H1 (cell line): Measurements from ENCODE around the gene KDM1A. TPM values are rescaled to one million over a fixed set of nuclear protein-coding genes. Genes with fewer than 3 reads are reported as not detected.

ENCODE experiments used
- CTCF ChIA-PET: fragments of 300-600 bp; sonication (Branson Sonifier 250); formaldehyde crosslinking; loops from one replicate; lab custom pipeline; 2021; ENCODE audit not compliant: partially characterized antibody; lab: Charles Lee
- POLR2A ChIA-PET: fragments of 300-600 bp; sonication (Branson Sonifier 250); formaldehyde crosslinking; loops from one replicate; lab custom pipeline; 2021; ENCODE audit warnings: inconsistent platforms; ENCODE audit not compliant: partially characterized antibody; lab: Charles Lee
- DNase-seq, 2 experiments: peaks; one replicate each; pipeline versions ENCODE4 v3.0.0 to v3.0.0-alpha.2; 2010 to 2022; ENCODE audit warnings: low spot score in 2 of 2, low read depth in 1 of 2, mixed read lengths in 1 of 2
- FAIRE-seq: peaks from 2 replicates; lab custom pipeline; 2011; peaks lifted over from hg19 to GRCh38; lab: Jason Lieb, UNC
- H2AFZ ChIP-seq: 2 replicates; pipeline ENCODE4 v1.8.1; 2012; ENCODE audit warnings: low read length, inconsistent platforms
- H2AK5ac ChIP-seq: 2 replicates; pipeline ENCODE4 v1.6.1; 2013; ENCODE audit warnings: low read depth, low read length
- H2BK120ac ChIP-seq: replicated peaks from 2 replicates; pipeline ENCODE3; 2013; ENCODE audit warnings: low read depth, low read length, inconsistent platforms
- H2BK12ac ChIP-seq: 2 replicates; pipeline ENCODE4 v1.6.1; 2013; ENCODE audit warnings: low read depth, low read length
- H2BK15ac ChIP-seq: 2 replicates; pipeline ENCODE4 v1.6.1; 2013; ENCODE audit warnings: low read length
- H2BK20ac ChIP-seq: 2 replicates; pipeline ENCODE4 v1.6.1; 2013; ENCODE audit warnings: low read length
- H2BK5ac ChIP-seq: 2 replicates; pipeline ENCODE4 v1.6.1; 2013; ENCODE audit warnings: low read depth, low read length
- H3K14ac ChIP-seq: 2 replicates; pipeline ENCODE4 v1.6.1; 2013; ENCODE audit warnings: inconsistent platforms; ENCODE audit not compliant: insufficient read length
- H3K18ac ChIP-seq: 2 replicates; pipeline ENCODE4 v1.6.1; 2013; ENCODE audit warnings: low read length; ENCODE audit errors: extremely low read depth
- H3K23ac ChIP-seq: 2 replicates; pipeline ENCODE4 v1.6.1; 2013; ENCODE audit warnings: inconsistent platforms; ENCODE audit not compliant: insufficient read length
- H3K23me2 ChIP-seq: 2 replicates; pipeline ENCODE4 v1.6.1; 2013; ENCODE audit warnings: low read depth, low read length
- H3K27ac ChIP-seq: 2 replicates; pipeline ENCODE4 v1.6.1; 2011; ENCODE audit warnings: low read depth, low read length, inconsistent platforms
- H3K27me3 ChIP-seq, 4 experiments: replicated peaks in 1 of 4; 1 replicate in 1 of 4; 2 replicates in 3 of 4; pipeline versions ENCODE4 v1.6.1 to v1.8.1; 2011 to 2013; ENCODE audit warnings: low read length in 3 of 4, mild to moderate bottlenecking in 3 of 4, inconsistent platforms in 2 of 4, mixed read lengths in 2 of 4, moderate library complexity in 1 of 4; ENCODE audit not compliant: control insufficient read depth in 3 of 4, insufficient read depth in 3 of 4; ENCODE audit errors: extremely low read depth in 1 of 4
- H3K36me3 ChIP-seq, 4 experiments: 2 replicates each; pipeline versions ENCODE4 v1.6.1 to v1.8.1; 2011 to 2013; ENCODE audit warnings: mild to moderate bottlenecking in 4 of 4, low read length in 3 of 4, moderate library complexity in 2 of 4, control low read depth in 1 of 4, inconsistent platforms in 1 of 4; ENCODE audit not compliant: insufficient read depth in 4 of 4, control insufficient read depth in 2 of 4
- H3K4ac ChIP-seq: replicated peaks from 2 replicates; pipeline ENCODE3; 2013; ENCODE audit warnings: low read length, low read depth, mixed read lengths, inconsistent platforms; ENCODE audit not compliant: insufficient read length
- H3K4me1 ChIP-seq, 4 experiments: replicated peaks in 1 of 4; 1 replicate in 1 of 4; 2 replicates in 3 of 4; pipeline versions ENCODE4 v1.6.1 to v1.8.1; 2011 to 2013; ENCODE audit warnings: low read length in 3 of 4, inconsistent platforms in 2 of 4, mixed read lengths in 1 of 4; ENCODE audit not compliant: insufficient read depth in 4 of 4, control insufficient read depth in 3 of 4
- H3K4me2 ChIP-seq, 2 experiments: 2 replicates each; pipeline versions ENCODE4 v1.6.1 to v1.8.1; 2011 to 2013; ENCODE audit warnings: low read depth in 2 of 2, low read length in 2 of 2, control low read depth in 1 of 2, inconsistent platforms in 1 of 2, mild to moderate bottlenecking in 1 of 2; ENCODE audit not compliant: insufficient read depth in 1 of 2
- H3K4me3 ChIP-seq, 4 experiments: fragments of 200-600, 300-600 bp in 1 of 4; sonication (generic), shearing (Covaris generic), sonication (Bioruptor Twin) in 1 of 4; 2 replicates each; pipeline versions ENCODE4 v1.5.1 to v1.8.1; 2011 to 2016; ENCODE audit warnings: low read length in 4 of 4, low read depth in 3 of 4, control low read depth in 2 of 4, inconsistent platforms in 2 of 4, mild to moderate bottlenecking in 2 of 4, mixed read lengths in 1 of 4, moderate library complexity in 1 of 4; ENCODE audit not compliant: insufficient read depth in 2 of 4; ENCODE audit errors: extremely low read depth in 1 of 4
- H3K56ac ChIP-seq: replicated peaks from 2 replicates; pipeline ENCODE3; 2013; ENCODE audit warnings: low read depth, mild to moderate bottlenecking, mixed read lengths, low read length, inconsistent platforms; ENCODE audit not compliant: insufficient read length
- H3K79me1 ChIP-seq: 2 replicates; pipeline ENCODE4 v1.6.1; 2013; ENCODE audit warnings: low read depth, low read length, control low read depth
- H3K79me2 ChIP-seq, 2 experiments: 2 replicates each; pipeline versions ENCODE4 v1.6.1 to v1.8.1; 2012 to 2013; ENCODE audit warnings: low read length in 2 of 2, mild to moderate bottlenecking in 2 of 2, inconsistent platforms in 1 of 2; ENCODE audit not compliant: insufficient read depth in 2 of 2, control insufficient read depth in 1 of 2
- H3K9ac ChIP-seq, 4 experiments: replicated peaks in 1 of 4; 1 replicate in 1 of 4; 2 replicates in 3 of 4; pipeline versions ENCODE4 v1.6.1 to v1.8.1; 2011 to 2013; ENCODE audit warnings: low read depth in 3 of 4, low read length in 3 of 4, control low read depth in 2 of 4, mild to moderate bottlenecking in 2 of 4, moderate library complexity in 2 of 4, inconsistent platforms in 1 of 4; ENCODE audit errors: extremely low read depth in 1 of 4
- H3K9me3 ChIP-seq, 2 experiments: 2 replicates each; pipeline versions ENCODE4 v1.6.1 to v1.8.1; 2012 to 2013; ENCODE audit warnings: mild to moderate bottlenecking in 2 of 2, moderate library complexity in 2 of 2, control low read depth in 1 of 2, inconsistent platforms in 1 of 2, low read depth in 1 of 2, low read length in 1 of 2, mixed read lengths in 1 of 2; ENCODE audit not compliant: insufficient read depth in 2 of 2
- H4K20me1 ChIP-seq, 2 experiments: replicated peaks in 1 of 2; 2 replicates each; pipeline versions ENCODE3 to v1.8.1; 2011 to 2013; ENCODE audit warnings: inconsistent platforms in 2 of 2, low read length in 2 of 2, mild to moderate bottlenecking in 1 of 2; ENCODE audit not compliant: insufficient read depth in 2 of 2, control insufficient read depth in 1 of 2
- H4K5ac ChIP-seq: 2 replicates; pipeline ENCODE4 v1.6.1; 2013; ENCODE audit warnings: low read length, low read depth, mixed read lengths, inconsistent platforms; ENCODE audit not compliant: insufficient read length
- H4K8ac ChIP-seq: 2 replicates; pipeline ENCODE4 v1.8.0; 2013; ENCODE audit warnings: mild to moderate bottlenecking, moderate library complexity, low read length, inconsistent platforms; ENCODE audit not compliant: insufficient read depth; ENCODE audit errors: extremely low read depth
- H4K91ac ChIP-seq: replicated peaks from 2 replicates; pipeline ENCODE3; 2013; ENCODE audit warnings: low read length, mixed read lengths, inconsistent platforms; ENCODE audit not compliant: insufficient read length
- ATF3 ChIP-seq: IDR thresholded peaks from 2 replicates; pipeline ENCODE4 v1.6.1; 2011; ENCODE audit warnings: low read depth, mild to moderate bottlenecking, low read length; ENCODE audit not compliant: insufficient read depth
- CEBPB ChIP-seq: IDR thresholded peaks from 2 replicates; pipeline ENCODE4 v1.6.1; 2012; ENCODE audit warnings: low read depth, low read length
- EP300 ChIP-seq, 2 experiments: IDR thresholded peaks; 1 replicate in 1 of 2; 2 replicates in 1 of 2; pipeline ENCODE4 v1.6.1; 2011 to 2012; ENCODE audit warnings: low read depth in 2 of 2, low read length in 2 of 2, mild to moderate bottlenecking in 2 of 2, borderline replicate concordance in 1 of 2, inconsistent platforms in 1 of 2, moderate library complexity in 1 of 2
- HDAC6 ChIP-seq: IDR thresholded peaks from one replicate; pipeline ENCODE4 v1.7.1; 2012; ENCODE audit warnings: low read depth, mild to moderate bottlenecking, inconsistent platforms, low read length, moderate library complexity
- JUN ChIP-seq: IDR thresholded peaks from 2 replicates; pipeline ENCODE4 v1.6.1; 2011; ENCODE audit warnings: low read depth, mild to moderate bottlenecking, improper control_type of control experiment, low read length
- PHF8 ChIP-seq: fragments of 200-600 bp; sonication (generic); conservative IDR thresholded peaks from 2 replicates; pipeline ENCODE4 v1.7.1; 2012; ENCODE audit warnings: low read depth, mild to moderate bottlenecking, inconsistent platforms, low read length, moderate library complexity
- SIX5 ChIP-seq: IDR thresholded peaks from 2 replicates; pipeline ENCODE4 v1.6.1; 2011; ENCODE audit warnings: mild to moderate bottlenecking, low read depth, low read length
- TBP ChIP-seq: IDR thresholded peaks from 2 replicates; pipeline ENCODE4 v1.6.1; 2011; ENCODE audit warnings: low read depth, low read length, improper control_type of control experiment
- TEAD4 ChIP-seq: IDR thresholded peaks from 2 replicates; pipeline ENCODE4 v1.6.1; 2012; ENCODE audit warnings: low read depth, low read length, inconsistent platforms, mixed read lengths
- WGBS, 2 experiments: shearing (Covaris generic) in 1 of 2; methylation state at CpG; one replicate each; pipeline versions ENCODE4 v1.1.6 to v1.1.7; 2013 to 2015; ENCODE audit warnings: low lambda C conversion rate in 2 of 2, mixed read lengths in 2 of 2, inconsistent platforms in 1 of 2, low coverage in 1 of 2, missing lambda C conversion rate in 1 of 2; ENCODE audit not compliant: insufficient replicate concordance in 2 of 2, insufficient coverage in 1 of 2, insufficient read length in 1 of 2; ENCODE audit errors: extremely low coverage in 1 of 2, missing lambda C conversion rate in 1 of 2; 5-methylcytosine and 5-hydroxymethylcytosine counted together
- polyA plus RNA-seq, 7 experiments: library from polyadenylated mRNA; depleted of rRNA in 3 of 7; stranded (reverse) in 5 of 7; unstranded in 2 of 7; fragments of >200 nt in 5 of 7; fragments of 200-250 nt in 2 of 7; gene quantifications; 1 replicate in 5 of 7; 2 replicates in 1 of 7; 4 replicates in 1 of 7; pipeline versions ENCODE4 v1.2.1 to v1.2.3, GENCODE V29; 2011 to 2013; ENCODE audit warnings: missing spikeins in 2 of 7, mixed read lengths in 2 of 7
- total RNA-seq: library from RNA; stranded (reverse); fragmentation: NEBNext Ultra II Directional; extraction: Animal tissue kit (Norgen Biotek cat#: 25700); gene quantifications from 2 replicates; pipeline ENCODE4 v1.2.1, GENCODE V29; 2021

The KDM1A gene
- total and polyA plus RNA-seq, 2 of the 8 experiments (the other 6 are each of a cell fraction or from before 2014, with no cell fraction given), result 216 to 275 TPM

- POLR2A ChIA-PET, result no interaction called here
- no peaks in the 10 kb centered on the region for H3K23me2 ChIP-seq
- H3K4ac ChIP-seq, result no peak overlapping the region
- H3K4me3 ChIP-seq, result no peak overlapping the region
- H3K4me2 ChIP-seq, result no peak overlapping the region
- peaks cover 7 to 11% of the 10 kb centered on the region in 2 experiments for H4K20me1 ChIP-seq
- no peak overlapping the region for H2BK120ac ChIP-seq
- peaks cover 0 to 24% of the 10 kb centered on the region in 2 experiments; a peak in 2 of 4 replicates for H3K79me2 ChIP-seq
- FAIRE-seq, result no peak
- H3K79me1 ChIP-seq, result peaks cover 4% of the 10 kb centered on the region
- H3K9ac ChIP-seq, result no peak overlapping the region
- 91% methylated on average over 2 of the region's 2 CpGs; no CpG with 5 or more reads in 1 of the 2 experiments for WGBS, 2 experiments
- H2BK20ac ChIP-seq, result no peak overlapping the region
- no peak overlapping the region for H2BK12ac ChIP-seq
- H3K9me3 ChIP-seq, result no peaks in the 10 kb centered on the region
- no peak overlapping the region for H2AFZ ChIP-seq
- no peak overlapping the region for H4K91ac ChIP-seq
- H3K4me1 ChIP-seq, result no peaks in the 10 kb centered on the region
- H2AK5ac ChIP-seq, result no peak overlapping the region
- H4K5ac ChIP-seq, result no peak overlapping the region
- H3K18ac ChIP-seq, result no peak overlapping the region
- no peak for DNase-seq
- CTCF ChIA-PET, result interaction anchor here (0.8 to 3.0 kb wide), 3 partner anchors 11 to 146 kb away, joined by 3 to 8 read pairs (median 3); no protein-coding TSS in a partner anchor
- no peak overlapping the region for H3K27ac ChIP-seq
- no peak overlapping the region for H3K23ac ChIP-seq
- H3K27me3 ChIP-seq, result no peaks in the 10 kb centered on the region
- H2BK15ac ChIP-seq, result no peak overlapping the region
- H3K14ac ChIP-seq, result no peak overlapping the region
- peaks cover 19 to 84% (median 64%) of the 10 kb centered on the region in 4 experiments for H3K36me3 ChIP-seq
- no peak overlapping the region for H3K56ac ChIP-seq
- H2BK5ac ChIP-seq, result no peak overlapping the region
- no peak overlapping the region for H4K8ac ChIP-seq
- TF ChIP-seq ATF3 (no peak), SIX5 (no peak), PHF8 (no peak), TBP (no peak), EP300 (IDR thresholded peaks at IDR 0.05; ENCODE audit: borderline replicate concordance in 1 of 2, low read depth in 2 of 2, low read length in 2 of 2) (no peak), TEAD4 (no peak), HDAC6 (no peak), JUN (no peak), CEBPB (no peak)
Measured at GRCh38 chr1:23065385-23065784, 46.1 kb downstream of the KDM1A start.
